GM21447 (cell line): ENCODE data around the gene OCEL1.

Experiments used
- ATAC-seq: cut with Tn5 transposase; IDR thresholded peaks from one replicate; pipeline ENCODE4 v1.9.1; 2021; ENCODE audit not compliant: unreplicated experiment

Gene OCEL1

GRCh38 chr19:17237747-17238706, 12.0 kb downstream of the OCEL1 start:
- ATAC-seq: no peak

DNA sequence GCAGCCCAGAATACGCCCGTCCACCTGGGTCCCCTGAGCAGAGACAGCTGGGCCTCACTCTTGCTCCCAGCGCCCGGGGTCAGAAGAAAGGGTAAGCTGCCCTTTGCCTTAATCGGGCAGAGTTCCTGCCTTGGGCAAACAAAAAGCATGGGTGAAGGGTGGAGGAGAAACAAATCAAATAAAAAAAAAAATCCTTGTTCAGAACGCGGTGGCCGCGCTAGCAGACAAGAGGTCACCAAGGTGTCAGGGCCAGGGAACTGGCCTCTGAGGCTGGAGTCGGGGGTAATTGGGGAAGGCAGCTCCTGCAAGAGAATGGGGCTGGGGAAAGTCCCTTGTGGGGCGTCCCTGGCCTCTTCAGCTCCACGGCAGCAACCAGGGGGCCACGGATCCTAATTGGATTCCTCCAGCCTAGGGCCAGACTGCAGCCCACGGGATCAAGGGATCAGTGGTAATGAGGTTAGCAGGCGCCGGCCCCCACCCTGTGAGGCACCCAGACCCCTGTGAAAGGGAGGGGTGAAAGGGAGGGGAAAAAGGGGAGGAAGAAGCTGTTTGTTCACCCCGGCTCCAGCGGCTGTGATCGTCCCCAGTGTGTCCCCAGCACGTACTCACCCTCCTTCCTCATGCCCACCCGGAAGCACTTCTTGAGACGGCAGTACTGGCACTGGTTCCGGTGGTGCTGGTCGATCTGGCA, 14.2 kb downstream of the OCEL1 start:
- no peak for ATAC-seq

GRCh38 chr19:17240826-17241399, 14.9 kb downstream of the OCEL1 start:
- ATAC-seq: no peak

DNA sequence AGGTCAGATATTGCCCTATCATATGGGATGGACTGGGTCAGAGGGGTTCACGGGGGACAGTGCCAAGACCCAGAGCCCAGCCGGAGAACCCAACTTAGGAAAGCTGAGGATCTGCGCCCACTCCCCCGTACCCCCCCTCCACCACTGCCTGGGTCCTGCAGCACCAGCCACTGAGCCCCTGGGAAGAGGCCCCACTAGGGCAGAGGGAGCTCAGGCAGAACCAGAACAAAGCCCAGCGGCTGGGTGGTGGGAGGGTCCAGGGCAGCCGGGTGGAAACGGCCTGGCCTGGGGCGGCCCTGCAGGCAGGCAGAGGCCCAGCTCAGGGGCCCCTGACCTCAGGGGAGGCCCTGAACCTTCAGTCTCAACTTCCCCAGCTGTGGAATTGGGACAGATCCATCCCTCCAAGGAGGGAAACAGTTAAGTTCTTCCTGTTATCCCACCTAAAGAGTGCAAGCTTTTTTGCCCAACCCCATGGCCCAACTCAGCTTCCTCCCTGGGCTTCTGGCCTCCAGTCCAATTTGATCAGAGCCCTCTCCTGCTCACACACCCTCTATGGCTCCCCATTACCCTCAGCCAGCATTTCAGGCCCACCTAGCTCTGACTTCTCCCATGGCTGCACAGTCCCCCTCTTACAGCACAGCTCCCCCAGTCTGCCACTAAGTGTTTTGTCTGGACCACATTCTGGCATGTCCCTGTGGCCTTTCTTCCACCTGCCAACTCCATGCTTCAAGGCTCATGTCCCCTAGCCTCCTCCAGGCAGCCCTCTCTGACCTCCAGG, 16.6 kb downstream of the OCEL1 start:
- no peak for ATAC-seq

DNA sequence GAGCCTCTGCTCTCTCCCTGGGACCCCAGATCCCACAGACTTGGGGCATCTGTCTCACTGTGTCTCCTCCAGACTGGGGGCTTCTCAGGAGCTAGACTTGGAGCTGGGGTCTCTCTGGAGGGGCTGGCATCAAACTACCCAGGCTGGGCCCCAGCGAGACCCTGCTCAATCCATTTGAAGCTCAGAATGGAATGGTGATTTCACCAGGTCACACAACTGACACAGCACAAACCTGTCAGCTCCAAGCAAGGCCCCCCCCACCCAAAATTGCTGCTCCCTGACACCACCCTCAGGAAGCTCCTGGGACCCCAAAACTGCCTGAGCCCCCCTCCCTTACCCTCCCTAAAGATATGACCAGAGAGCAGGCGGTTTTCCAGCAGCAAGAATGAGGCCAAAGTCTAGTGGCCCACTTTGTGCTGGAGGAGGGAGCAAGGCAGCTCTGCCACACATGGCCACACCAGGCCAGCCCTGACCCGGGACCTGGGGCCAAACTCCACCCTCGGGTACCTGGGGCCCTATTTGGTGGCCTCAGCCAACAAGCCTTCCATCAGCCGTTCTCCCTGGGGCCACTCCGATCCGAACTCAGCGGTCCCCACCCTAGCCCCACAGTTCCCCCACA, 17.3 kb downstream of the OCEL1 start:
- ATAC-seq: no peak

DNA sequence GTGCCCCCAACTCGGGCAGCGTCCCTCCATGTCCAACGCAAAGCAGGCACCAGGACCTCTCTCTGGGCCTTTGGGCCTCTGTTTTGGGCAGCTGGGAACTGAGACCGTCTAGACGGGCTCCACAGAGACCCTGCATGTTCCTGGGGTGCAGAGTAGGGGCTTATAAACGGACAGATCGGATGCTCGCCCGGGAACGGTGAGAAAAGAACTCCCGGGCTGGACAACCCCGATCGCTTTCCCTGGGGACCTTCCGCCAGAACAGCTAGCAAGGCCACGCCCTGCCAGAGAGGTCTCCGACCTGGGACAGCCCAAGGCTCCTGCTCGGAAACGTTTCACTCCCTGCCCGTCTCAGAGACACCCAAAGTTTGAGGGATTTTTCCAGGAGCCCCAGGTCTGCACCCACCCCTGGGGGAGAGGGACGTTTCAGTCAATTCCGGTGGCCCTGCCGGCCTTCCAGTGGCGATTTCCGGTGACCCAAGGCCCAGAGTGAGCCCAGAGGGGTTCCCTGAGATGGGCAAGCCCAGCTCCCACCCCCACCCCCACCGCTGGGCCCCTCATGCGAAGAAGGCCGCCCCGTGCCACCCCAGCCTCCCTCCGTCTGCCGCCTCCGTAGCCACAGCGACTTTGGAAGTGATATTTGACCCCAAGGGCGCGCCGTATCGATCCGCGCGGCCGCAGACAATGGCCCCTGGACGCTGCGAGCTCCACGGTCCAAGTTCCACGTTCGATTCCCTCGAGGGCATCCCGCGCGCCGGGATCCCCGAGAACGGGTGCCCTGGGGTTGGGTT, 18.0 kb downstream of the OCEL1 start:
- no peak for ATAC-seq

DNA sequence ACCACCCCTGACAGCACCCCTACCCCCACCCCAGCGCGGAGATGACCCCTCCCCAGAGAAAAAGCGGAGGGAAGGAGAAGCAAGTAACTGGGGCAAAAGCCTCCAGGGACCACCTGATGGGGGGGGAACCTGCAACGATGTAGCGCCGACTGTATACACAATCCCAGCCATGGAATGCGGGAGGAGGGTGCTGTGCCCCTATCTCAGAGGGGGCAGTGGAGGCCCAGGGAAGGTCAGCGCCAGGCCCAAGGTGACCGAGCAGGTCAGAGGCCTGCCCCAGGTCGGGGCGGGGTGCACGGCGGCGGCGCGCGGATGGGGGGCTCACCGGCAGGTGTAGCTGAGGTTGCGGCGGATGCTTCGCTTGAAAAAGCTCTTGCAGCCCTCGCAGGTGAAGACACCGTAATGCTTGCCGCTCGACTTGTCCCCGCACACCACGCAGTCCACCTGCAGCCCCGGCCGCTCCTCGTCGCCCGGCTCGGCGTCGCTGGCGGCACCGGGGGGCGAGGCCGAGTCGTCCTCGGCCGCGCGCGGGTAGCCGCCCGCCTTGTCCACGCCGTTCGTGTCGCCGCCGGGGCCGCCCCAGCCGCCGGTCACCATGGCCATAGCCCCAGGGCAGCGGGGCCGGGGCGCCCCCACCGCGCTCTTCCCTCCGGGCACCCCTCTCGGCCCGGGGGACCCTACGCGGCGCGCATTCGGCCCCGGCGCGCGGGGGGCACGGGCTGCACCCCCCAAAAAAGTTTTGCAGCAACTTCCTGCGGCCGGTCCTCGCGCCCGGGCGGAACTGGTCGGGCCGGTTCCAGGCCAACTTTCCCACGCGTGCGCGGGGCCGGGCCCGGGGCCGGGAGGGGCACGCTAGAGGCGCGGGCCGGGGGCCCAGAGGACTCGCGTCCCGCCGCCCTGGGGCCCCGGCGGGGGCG, 18.9 kb downstream of the OCEL1 start:
- ATAC-seq: no peak

DNA sequence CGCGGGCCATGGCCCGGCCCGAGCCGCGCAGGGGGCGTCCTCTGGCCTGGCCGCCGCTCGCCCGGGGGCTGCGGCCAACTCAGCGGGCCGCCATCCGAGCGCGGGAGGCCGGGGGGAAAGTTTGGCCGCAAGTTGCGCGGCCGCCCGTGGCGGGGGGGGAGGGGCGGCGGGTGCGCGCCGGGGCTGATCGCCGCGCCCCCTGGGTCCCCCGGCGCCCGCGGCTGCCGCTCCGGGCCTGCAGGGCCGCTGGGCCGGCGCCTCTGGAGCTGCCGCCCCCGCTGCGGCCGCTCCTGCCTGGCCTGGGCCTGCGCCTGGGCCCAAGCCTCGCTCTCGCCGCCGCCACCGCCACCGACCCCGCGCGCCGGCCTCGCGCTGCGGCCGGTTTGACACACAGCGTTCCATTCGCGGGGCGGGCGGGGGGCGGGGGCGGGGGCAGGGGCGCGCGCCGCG, 19.5 kb downstream of the OCEL1 start, which contains the start of gene NR2F6:
Gene NR2F6 (minus strand): TSS at position 385 of the 450 bp plus-strand sequence. CDS start 699 bp downstream, outside the sequence.
- peak; percentile 14 for ATAC-seq

GRCh38 chr19:17246681-17247425, 20.8 kb downstream of the OCEL1 start:
- peak; percentile 10 for ATAC-seq

- ATAC-seq: no peak
Measured at GRCh38 chr19:17248011-17248776, 22.2 kb downstream of the OCEL1 start.

DNA sequence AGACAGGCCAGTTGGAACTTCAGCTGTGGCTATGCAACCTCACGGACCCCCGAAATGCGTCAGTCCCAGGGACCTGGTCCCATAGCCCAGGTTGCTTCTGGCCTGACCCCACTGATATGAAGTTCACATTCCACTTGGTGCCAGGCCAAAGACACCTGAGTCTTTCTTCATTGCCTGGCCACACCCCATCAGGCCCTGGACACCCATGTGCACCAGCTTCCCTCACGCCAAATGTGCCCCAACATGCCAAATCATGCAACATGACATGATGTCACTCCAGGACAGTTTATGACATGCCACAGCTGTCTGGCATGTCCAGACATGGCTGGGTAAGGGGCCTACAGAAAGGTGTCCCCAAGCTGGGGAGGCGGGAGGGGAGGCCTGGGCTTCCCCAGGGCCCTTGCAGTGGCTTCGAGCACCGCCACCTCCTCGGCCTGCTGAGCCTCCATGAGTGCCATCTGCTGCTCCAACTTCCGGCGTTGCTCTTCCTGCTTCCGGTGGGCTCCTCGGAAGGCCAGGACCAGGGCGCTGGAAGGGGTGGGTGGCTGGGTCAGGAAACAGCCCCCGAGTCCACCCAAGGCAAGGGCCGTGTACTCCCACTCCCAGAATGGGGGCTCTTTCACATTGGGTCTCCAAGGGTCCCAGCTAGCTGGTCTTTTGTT, 24.0 kb downstream of the OCEL1 start:
- no peak for ATAC-seq

DNA sequence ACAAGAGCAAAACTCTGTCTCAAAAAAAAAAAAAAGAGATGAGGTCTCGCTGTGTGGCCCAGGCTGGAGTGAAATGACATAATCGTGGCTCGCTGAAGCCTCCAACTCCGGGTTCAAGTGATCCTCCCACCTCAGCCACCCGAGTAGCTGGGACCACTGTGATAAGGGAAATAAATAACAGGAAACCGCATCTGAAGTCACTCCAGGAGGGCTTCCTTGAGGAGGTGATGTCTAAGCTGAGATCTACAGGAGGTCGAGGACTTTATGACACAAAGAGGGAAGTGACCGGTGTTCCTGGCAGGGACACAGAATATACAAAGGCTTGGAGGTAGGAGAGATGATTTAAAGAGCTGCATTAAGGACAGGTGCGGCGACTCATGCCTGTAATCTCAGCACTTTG, 28.6 kb downstream of the OCEL1 start:
- ATAC-seq: no peak

DNA sequence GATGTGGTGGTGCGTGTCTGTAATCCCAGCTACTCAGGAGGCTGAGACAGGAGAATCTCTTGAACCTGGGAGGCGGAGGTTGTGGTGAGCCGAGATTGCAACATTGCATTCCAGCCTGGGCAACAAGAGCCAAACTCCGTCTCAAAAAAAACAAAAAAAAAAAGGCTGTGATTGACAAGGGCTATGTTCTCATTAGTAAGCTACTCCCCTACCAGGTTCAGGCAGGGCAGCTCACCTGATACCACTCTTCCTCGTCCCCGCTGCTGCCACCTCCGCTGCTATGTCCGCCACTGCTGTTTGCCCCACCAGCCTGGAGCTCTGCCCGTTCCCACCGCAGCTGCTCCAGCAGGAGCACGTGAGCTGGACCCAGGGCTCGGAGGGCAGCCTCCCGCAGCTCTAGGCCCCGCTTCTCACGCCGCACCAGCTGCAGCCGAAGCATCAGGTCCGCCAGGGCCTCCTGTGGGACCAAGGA, 29.2 kb downstream of the OCEL1 start:
- ATAC-seq: no peak

DNA sequence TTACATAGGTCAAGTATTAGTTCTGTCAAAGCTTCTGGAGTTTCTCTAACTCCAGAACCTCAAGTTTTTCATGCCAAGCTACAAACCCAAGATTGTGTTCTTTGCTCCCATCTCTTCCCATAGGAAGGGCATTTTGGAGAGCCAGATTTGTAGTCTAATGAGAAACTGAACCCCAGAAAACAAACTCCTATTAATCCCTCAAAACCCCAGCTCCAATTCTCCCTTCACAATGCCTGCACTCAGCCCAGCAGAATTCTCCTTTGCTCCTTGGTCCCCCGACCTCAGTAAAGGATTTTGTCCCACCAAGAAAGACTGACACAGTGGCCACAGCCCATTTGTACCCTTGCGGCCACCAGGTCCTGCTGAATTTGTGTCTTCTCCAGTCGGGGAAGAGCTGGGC, 30.1 kb downstream of the OCEL1 start:
- no peak for ATAC-seq

DNA sequence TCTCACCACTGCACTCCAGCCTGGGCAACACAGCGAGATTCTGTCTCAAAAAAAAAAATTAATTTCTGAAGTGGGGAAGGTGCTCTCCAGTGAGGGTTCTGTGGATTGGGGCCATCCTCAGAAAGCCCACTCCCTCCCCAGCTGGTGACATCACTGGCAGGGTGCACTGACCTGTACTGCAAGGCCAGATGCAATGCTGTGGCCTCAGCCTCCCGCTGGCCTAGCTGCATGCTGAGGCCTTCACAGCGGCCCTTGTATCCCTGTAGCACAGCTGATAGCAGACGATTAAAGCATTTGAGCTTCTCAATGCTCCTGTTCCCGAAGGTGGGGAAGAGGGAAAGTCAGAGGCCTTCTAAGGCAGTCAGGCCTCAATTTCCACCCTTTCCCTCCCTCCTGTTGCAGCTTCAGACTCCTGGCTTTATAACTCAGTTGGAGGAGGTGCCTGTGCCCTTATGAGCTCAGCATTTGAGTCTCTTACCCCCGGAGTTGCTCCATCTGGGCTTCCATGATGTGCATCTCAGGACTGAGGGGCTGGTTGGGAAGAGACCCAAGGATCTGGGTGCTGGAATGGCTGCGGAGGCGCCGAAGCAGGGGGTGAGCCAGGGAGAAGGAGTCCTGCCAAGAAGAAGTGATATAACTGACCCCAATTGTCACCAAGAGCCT, 33.2 kb downstream of the OCEL1 start:
- ATAC-seq: no peak

DNA sequence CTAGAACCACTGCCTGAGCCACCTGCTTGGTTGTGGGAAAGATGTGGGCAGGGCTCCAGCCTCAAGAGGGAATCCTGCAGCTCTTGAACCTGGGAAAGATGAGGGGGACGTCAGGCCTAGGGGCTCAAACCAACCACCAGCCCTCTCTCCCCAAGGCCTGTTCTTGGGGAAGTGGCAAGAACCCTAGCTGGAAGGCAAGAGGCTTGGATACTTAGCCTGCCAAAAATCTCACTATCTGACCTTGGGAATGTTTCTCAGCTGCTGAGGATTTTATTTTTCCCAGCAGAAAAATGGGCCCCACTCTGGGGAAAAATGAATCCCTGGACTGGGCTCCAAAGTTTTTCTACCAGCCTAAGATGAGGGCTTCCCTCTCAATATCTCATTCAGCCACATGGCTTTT, 33.9 kb downstream of the OCEL1 start:
- no peak for ATAC-seq
